GM18861 (cell line): ENCODE data around the gene AZGP1.
"Not testable (repeated sequence)": the region's sequence is repeated elsewhere in the genome, so short reads cannot be mapped to it uniquely, and the experiment has no call there.

Source experiments
- ATAC-seq: cut with Tn5 transposase; IDR thresholded peaks from one replicate; pipeline ENCODE4 v1.9.1; 2021; ENCODE audit not compliant: unreplicated experiment

Gene AZGP1

DNA sequence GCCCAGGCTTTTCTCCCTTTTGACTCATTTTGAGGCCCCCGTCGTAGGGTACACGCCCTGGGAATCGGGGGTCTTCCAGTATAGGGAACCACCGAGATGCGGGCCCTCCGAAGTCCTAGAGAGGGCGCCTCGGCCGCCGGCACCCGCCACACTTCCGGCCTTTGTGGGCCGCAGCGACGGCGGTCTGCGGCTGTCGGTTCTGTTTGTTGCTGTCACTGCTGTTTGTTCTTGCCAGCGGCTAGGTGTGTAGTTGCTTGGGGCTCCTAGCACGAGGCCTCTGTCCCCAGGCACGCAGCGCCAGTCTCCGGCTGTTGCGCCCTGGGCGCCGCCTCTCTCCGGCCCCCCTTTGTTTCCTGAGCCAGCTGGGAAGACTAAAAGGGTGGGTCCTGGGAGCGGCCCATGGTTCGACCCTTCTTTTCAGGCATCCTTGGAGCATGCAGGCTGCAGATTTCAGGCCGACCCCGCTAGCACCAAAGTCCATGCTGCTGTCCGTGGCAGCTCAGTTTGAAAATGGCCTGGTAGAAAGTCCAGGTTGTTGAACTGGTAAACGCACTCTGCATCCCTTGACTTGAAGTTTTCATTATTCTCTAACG, 21.8 kb upstream of the AZGP1 start:
- ATAC-seq = no peak

DNA sequence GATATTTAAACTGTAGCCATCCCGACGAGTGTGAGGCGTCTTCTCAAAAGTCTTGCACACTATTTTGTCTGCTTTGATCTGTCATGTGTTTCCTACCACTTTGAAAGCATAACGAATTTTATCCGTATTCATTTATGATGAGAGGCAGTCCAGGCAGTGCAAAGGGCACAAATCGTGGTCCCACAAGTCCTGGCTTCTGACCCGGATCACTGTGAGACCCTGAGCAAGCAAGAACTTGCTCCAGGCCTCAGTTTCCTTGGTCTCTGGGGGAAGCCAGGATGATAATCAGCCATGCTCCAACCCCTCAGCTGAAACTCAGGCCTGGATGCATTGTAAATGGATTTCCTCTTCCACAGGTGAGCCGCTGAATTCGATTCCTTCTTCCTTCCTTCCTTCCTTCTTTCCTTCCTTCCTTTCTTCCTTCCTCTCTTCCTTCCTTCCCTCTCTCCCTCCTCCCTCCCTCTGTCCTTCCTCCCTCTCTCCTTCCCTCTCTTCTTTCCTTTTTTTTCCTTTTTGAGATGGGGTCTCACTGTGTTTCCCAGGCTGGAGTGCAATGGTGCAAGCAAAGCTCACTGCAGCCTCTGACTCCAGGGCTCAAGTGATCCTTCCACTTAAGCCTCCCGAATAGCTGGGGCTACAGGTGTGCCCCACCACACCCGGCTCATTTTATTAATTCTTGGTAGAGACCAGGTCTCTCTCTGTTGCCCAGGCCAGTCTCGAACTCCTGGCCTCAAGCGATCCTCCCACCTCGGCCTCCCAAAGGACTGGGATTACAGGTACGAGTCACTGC, 21.1 kb upstream of the AZGP1 start:
- no peak for ATAC-seq

DNA sequence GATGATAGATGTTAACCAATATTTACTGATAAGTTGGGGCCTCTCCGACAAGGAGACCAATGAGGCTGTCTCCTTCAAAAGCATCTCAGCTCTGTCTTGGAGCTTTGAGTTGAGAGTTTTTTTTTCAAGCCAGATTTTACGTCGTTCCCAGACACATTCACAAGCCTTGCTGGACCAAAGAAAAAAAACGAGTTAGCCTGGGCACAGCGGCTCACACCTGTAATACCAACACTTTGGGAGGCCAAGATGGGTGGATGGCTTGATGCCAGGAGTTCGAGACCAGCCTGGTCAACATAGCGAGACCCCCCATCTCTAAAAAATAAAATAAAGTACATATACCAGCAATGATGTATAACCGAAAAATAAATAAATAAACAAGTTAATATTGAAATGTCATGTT, 19.0 kb upstream of the AZGP1 start:
- no peak for ATAC-seq

DNA sequence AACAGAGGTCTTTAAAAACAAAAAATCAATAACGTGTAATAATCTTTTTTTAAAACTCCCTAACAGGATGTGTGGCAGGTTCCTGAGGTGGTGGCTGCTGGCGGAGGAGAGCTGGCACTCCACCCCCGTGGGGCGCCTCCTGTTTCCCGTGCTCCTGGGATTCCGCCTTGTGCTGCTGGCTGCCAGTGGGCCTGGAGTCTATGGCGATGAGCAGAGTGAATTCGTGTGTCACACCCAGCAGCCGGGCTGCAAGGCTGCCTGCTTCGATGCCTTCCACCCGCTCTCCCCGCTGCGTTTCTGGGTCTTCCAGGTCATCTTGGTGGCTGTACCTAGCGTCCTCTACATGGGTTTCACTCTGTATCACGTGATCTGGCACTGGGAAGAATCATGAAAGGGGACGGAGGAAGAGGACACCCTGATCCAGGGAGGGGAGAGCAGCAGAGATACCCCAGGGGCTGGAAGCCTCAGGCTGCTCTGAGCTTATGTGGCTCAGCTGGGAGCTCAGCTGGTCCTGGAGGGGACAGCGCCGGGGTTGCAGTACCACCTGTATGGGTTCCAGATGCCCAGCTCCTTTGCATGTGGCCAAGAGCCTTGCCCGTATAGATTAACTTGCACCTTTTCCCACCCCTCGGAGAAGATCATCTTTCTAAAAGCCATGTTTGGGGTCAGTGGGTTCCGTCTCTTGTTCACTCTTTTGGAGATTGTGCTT, 16.7 kb upstream of the AZGP1 start:
- ATAC-seq = no peak

DNA sequence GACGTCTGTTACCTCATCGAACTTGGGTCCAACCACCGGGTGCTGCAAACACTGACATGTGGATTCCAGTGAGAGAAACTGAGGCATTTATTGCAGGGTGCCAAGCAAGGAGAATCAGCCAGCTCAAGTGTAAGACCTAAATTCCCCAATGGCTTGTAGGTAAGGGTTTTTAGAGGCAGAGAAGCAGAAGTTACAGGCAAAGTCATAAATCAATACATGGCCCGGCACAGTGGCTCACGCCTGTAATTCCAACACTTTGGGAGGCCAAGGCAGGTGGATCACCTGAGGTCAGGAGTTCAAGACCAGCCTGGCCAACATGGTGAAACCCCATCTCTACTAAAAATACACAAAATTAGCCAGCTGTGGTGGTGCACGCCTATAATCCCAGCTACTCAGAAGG, 15.7 kb upstream of the AZGP1 start:
- ATAC-seq = not testable (repeated sequence)

DNA sequence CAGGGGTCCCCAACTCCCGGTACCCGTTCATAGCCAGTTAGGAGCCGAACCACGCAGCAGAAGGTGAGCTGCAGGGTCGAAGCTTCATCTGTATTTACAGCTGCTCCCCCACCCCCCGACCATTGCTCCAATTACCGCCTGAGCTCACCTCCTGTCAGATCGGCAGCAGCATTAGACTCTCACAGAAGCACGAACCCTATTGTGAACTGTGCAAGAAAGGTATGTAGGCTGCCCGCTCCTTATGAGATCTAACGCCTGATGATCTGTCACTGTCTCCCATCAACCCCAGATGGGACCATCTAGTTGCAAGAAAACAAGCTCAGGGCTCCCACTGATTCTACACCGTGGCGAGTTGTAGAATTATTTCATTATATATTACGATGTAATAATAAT, 14.6 kb upstream of the AZGP1 start:
- no peak for ATAC-seq

DNA sequence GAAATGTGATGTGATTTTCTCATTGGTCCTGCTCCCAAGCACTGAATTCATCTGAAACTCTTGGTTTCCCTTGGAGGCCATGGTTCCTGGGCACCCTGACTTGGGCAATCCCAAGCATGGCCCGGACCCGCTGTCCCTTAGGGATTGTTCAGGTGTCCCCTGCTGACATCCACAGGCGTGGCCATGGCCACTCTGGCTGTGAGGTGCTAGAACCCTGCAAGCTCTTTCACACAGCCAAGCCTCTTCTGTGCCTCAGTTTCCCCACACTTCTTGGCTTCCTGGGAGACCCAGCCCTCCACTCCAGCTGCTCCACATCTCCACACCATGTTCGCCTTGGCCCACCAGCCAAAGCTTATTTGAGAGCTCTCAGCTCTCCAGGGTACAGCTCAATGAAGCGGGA, 12.0 kb upstream of the AZGP1 start:
- ATAC-seq = no peak

DNA sequence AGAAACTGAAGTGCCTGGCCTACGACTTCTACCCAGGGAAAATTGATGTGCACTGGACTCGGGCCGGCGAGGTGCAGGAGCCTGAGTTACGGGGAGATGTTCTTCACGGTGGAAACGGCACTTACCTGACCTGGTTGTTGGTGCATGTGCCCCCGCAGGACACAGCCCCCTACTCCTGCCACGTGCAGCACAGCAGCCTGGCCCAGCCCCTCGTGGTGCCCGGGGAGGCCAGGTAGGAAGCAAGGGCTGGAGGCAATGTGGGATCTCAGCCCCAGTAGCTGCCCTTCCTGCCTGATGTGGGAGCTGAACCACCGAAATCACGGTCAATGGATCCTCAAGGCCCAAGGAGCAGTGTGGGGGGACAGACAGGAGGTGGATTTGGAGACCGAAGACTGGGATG, 11.5 kb upstream of the AZGP1 start:
- ATAC-seq = not testable (repeated sequence)

DNA sequence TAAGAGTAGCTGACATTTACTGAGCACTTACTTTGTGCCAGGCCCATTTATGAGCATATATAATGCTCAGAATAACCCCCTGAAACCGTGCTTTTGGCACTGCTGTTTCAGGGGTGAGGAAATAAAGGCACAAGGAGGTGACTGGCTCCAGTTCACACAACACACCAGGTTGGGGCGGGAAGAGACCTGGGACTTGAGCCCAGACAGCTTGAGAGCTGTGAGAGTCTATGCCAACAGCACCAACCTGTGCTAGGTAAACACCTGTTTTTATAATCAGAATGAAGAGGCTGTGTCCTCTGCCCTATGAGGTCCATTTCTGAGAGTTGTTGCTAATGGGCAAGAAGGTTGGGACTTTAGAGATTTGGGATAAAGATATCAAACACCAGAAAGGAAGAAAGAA, 8.8 kb upstream of the AZGP1 start:
- no peak for ATAC-seq

DNA sequence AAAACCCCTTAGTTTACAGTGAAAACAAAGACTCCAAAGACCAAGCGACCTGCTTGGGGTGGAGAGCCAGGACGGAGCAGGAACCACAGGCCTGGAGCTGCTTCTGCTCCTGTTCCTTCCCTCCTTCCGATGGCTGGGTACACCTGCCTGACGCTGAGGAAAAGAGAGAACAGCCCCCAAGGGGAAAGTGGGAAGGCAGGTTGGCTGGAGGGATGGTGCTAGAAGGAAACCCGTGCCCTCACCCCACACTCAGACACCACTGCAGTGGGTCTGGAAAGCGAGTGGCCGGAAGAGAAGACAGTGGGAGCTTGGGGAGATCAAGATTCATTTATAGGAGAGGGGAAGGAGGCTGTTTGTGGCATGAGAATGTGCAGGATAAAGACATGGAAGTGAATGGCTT, 5.2 kb upstream of the AZGP1 start:
- ATAC-seq = not testable (repeated sequence)

DNA sequence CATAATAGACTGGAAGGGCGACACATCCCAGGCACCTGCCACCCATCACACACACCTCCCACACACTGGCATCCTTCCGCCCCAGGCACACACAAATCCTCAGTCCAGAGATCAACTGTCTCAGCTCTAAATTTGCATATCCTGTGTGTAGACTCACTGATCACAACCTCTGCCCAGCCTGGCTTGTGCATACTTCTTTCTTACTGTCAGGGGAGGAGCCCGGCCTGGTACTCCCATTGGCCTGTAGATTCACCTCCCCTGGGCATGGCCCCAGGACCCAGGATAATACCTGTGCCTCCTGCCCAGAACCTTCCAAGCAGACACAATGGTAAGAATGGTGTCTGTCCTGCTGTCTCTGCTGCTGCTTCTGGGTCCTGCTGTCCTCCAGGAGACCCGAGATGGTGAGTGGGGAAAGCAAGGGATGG, 4.6 kb upstream of the AZGP1 start:
- not testable (repeated sequence) for ATAC-seq

DNA sequence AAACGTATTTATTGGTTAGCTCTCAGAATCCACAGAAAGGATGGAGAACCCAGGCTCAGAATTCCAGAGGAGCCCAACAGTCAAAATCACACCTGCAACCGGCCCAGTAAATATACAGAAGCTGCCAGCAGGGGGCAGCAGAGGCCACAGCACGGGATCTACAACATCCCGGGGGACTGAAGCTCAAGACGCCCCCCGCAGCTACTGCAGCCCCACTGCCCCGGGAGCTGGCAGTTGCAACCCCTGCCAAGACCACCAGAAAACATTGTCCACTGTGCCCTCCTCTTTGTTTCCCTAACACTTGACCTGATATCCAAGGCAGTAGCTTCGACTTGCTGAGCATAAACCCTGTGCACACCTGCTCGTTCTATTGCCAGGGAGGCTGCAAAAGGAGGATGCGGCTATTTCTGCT, 4.0 kb upstream of the AZGP1 start:
- ATAC-seq = not testable (repeated sequence)

DNA sequence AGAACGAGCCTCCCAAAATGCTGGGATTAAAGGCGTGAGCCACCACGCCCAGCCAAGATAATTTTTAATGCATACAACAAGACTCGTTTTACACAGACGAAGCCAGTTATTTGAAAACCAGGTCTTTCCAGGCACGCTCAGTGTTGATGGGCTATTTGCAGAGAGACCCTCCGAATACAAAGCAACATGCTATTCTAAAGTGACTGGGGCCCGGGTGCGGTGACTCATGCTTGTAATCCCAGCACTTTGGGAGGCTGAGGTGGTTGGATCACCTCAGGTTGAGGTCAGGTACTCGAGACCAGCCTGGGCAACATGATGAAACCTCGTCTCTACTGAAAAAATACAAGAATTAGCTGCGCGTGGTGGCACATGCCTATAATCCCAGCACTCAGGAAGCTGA, 795 bp upstream of the AZGP1 start:
- no peak for ATAC-seq

DNA sequence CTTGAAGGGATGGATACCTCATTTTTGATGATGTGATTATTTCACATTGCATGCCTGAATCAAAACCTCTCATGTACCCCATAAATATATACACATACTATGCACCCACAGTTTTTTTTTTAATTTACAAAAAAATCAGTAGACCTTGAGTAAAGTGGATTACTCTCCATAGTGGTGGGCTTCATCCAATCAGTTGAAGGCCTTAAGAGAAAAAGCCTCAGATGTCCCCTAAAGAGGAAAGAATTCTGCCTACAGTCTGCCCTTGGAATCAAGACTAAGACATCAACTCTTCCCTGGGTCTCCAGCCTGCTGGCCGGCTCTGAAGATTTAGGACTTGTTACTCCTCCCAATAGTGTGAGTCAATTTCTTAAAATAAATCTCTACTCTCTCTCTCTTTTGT, 1.1 kb downstream of the AZGP1 start:
- no peak for ATAC-seq

DNA sequence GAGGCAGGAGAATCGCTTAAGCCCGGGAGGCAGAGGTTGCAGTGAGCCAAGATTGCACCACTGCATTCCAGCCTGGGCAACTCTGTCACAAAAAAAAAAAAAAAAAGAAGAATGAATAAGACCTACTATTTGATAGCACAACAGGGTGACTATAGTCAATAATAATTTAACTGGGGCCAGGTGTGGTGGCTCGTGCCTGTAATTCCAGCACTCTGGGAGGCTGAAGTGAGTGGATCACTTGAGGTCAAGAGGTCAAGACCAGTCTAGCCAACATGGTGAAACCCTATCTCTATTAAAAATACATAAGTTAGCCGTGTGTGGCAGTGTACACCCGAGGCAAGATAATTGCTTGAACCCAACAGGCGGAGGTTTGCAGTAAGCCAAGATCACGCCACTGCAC, 2.0 kb downstream of the AZGP1 start:
- not testable (repeated sequence) for ATAC-seq

DNA sequence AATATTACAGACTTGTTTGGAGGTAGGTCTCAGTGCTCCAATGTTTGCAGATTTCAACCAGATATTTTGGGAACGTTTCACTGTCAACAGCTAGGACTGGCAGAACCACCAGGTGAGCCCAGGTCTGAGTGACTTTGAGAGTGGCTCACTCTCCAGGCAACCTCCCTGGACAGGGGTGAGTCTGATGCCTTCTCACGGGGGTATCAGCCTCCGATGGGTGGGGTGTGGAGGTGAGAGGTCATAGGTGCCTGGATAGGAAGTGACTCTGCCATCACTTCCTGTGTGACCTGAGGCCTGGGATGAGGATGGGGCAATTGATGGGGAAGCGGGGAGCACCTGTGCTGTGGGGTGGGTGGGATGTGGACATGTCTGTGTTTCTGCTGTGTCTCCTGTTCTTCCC, 4.6 kb downstream of the AZGP1 start:
- no peak for ATAC-seq

DNA sequence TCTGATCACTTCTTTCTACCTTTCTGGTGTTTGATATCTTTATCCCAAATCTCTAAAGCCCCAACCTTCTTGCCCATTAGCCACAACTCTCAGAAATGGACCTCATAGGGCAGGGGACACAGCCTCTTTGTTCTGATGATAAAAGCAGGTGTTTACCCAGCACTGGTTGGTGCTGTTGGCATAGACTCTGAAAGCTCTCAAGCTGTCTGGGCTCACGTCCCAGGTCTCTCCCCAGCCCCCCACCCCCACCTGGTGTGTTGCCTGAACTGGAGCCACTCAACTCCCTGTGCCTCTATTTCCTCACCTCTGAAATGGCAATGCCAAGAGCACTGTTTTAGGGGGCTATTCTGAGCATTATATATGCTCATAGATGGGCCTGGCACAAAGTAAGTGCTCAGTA, 6.0 kb downstream of the AZGP1 start:
- not testable (repeated sequence) for ATAC-seq

DNA sequence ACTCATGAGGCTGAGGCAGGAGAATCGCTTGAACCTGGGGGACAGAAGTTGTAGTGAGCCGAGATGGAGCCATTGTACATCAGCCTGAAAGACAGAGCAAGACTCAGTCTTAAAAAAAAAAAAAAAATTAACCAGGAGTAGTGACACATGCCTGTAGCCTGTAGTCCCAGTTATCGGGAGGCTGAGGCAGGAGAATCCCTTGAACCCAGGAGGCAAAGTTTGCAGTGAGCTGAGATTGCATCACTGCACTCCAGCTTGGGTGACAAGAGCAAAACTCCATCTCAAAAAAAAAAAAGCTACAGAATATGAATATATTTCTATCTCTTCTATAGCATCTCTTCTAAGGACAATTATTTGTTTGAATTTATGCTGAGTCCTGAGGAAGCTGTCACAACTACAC, 6.5 kb downstream of the AZGP1 start:
- no peak for ATAC-seq

DNA sequence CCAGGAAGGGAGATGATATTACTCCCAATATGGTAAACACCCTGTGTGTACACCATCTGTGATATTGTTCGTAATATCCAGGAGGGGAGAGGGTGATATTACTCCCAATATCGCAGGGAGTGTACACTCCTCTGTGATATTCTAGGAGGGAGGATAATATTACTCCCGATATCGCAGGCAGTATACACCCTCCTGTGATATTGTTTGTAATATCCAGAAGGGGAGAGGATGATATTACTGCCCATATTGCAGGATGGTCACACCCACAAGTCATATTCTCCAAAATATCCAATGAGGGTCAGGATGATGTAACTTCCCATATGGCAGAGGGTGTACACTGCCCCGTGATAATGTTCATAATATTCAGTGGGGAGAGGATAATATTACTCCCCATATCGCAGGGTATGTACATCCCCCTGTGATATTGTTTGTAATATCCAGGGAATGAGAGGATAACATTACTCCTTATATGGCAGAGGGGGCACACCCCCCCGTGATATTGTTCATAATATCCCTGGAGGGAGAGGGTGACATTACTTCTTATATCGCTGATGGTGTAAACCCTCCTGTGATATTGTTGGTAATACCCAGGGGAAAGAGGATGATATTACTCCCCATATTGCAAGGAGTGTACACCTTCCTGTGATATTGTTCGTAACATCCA, 17.1 kb downstream of the AZGP1 start:
- ATAC-seq = no peak

DNA sequence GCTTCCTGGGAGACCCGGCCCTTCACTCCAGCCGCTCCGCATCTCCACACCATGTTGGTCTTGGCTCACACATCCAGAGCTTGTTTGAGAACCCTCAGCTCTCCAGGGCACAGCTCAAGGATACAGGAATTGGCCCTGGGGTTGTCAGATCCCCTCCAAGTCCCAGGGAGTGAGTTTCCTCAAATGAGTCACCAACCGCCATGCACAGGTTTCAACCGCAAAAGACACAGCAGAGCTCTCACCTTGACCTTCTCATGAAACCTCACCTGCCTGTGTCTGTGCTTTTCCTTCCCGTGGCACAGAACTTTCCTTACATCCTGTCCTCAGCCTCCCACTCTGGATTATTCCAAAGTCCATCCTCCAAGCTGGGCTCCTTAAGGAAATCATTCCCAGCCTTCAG, 20.6 kb downstream of the AZGP1 start:
- ATAC-seq = no peak

DNA sequence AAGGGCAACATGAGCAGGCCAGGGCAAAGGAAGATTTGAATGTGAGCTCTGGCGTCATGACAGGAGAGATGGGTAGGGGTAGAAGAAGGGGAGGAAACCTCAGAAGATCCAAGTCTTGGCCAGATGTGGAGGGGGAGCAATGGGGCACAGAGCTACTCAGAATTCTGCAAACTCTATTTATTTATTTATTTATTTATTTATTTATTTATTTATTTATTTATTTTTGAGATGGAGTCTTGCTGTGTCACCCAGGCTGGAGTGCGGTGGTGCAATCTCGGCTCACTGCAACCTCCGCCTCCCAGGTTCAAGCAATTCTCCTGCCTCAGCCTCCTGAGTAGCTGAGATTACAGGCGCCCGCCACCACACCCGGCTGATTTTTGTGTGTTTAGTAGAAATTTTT, 21.2 kb downstream of the AZGP1 start:
- not testable (repeated sequence) for ATAC-seq

DNA sequence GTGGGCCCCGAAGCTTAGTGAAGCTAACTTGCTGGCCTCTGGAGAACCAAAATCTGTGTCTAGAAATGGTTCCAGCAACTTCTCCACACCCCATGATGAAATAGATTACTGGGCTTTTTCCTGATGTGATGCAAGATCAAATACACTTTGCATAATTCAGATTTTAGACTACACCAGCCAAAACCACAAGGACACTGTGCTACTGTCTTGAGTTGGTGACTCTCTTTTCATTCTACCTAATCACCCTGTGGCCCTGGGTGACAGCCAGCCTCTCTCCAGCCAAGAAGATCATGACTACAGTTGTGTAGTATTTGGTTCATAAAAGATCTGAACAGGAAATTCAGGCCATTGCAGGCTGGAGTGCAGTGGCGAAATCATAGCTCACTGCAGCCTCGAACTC, 22.2 kb downstream of the AZGP1 start:
- ATAC-seq = no peak
